Activated T-cell treated with anti-CD3 and anti-CD28 coated beads for 24 hours (primary cell): ENCODE measurements around the gene PPP1R14C.
A peak's percentile ranks its signal among the peaks of the same experiment; 100 is the strongest.
"Not testable (repeated sequence)": the region's sequence is repeated elsewhere in the genome, so short reads cannot be mapped to it uniquely, and the experiment has no call there.

Experiments used
- DNase-seq: peaks from one replicate; pipeline ENCODE4 v3.0.0-alpha.2; 2020; ENCODE audit warnings: low read depth

PPP1R14C gene

GRCh38 chr6:150169181-150169580, 26.3 kb downstream of the PPP1R14C start:
- no peak for DNase-seq

GRCh38 chr6:150169609-150170008, 26.8 kb downstream of the PPP1R14C start:
- peak; percentile 29 for DNase-seq

GRCh38 chr6:150172929-150173328, 30.1 kb downstream of the PPP1R14C start:
- DNase-seq, result no peak

GRCh38 chr6:150175586-150176151, 32.8 kb downstream of the PPP1R14C start:
- no peak for DNase-seq

- DNase-seq, result no peak
These were observed 33.3 kb downstream of the PPP1R14C start for GRCh38 chr6:150176152-150176551.

- no peak for DNase-seq
These were observed 33.8 kb downstream of the PPP1R14C start for GRCh38 chr6:150176659-150177058.

GRCh38 chr6:150177259-150177951, 34.6 kb downstream of the PPP1R14C start:
- DNase-seq, result no peak

- DNase-seq, result no peak
These were observed 35.2 kb downstream of the PPP1R14C start for GRCh38 chr6:150177952-150178520.

- DNase-seq, result no peak
These were observed 36.2 kb downstream of the PPP1R14C start for GRCh38 chr6:150179030-150179429.

GRCh38 chr6:150179907-150180424, 37.1 kb downstream of the PPP1R14C start:
- not testable (repeated sequence) for DNase-seq

GRCh38 chr6:150180517-150180916, 37.7 kb downstream of the PPP1R14C start:
- DNase-seq, result no peak

- DNase-seq, result no peak
These were observed 39.7 kb downstream of the PPP1R14C start for GRCh38 chr6:150182460-150183078.

- no peak for DNase-seq
These were observed 40.3 kb downstream of the PPP1R14C start for GRCh38 chr6:150183105-150183504.

GRCh38 chr6:150183966-150184365, 41.1 kb downstream of the PPP1R14C start:
- DNase-seq, result no peak

- DNase-seq, result no peak
These were observed 42.2 kb downstream of the PPP1R14C start for GRCh38 chr6:150184850-150185731.

GRCh38 chr6:150185732-150186117, 42.9 kb downstream of the PPP1R14C start:
- no peak for DNase-seq

- DNase-seq, result no peak
These were observed 43.5 kb downstream of the PPP1R14C start for GRCh38 chr6:150186129-150186898.

- DNase-seq, result not testable (repeated sequence)
These were observed 44.6 kb downstream of the PPP1R14C start for GRCh38 chr6:150187433-150187832.

- no peak for DNase-seq
These were observed 46.3 kb downstream of the PPP1R14C start for GRCh38 chr6:150189122-150189521.

GRCh38 chr6:150191809-150192208, 49.0 kb downstream of the PPP1R14C start:
- DNase-seq, result no peak

- DNase-seq, result no peak
These were observed 51.4 kb downstream of the PPP1R14C start for GRCh38 chr6:150194195-150194594.
